ENCODE results near the gene EHBP1L1. TPM values are rescaled to one million over a fixed set of nuclear protein-coding genes. Genes with fewer than 3 reads are reported as not detected.

Gene EHBP1L1
- total RNA-seq, 1 donor from 2014 or later = 31.6 TPM

GRCh38 chr11:65611758-65612603 lies 36.1 kb downstream of the EHBP1L1 start:
- H3K27me3 ChIP-seq (ENCODE audit: control insufficient read depth, insufficient read depth, low read length) = no peaks in the 10 kb centered on the region
- peaks cover 10% of the 10 kb centered on the region for H3K36me3 ChIP-seq (ENCODE audit: control insufficient read depth, insufficient read depth, low read length)
- DNase-seq (ENCODE audit: low read depth) = no peak
- FAIRE-seq = no peak
- no peak for TF ChIP-seq CTCF (IDR thresholded peaks at IDR 0.05; ENCODE audit: insufficient read depth, low read length, severe bottlenecking)
- H3K4me3 ChIP-seq (ENCODE audit: low read depth, low read length) = no peak overlapping the region

- H3K36me3 ChIP-seq (ENCODE audit: control insufficient read depth, insufficient read depth, low read length) = peaks cover 14% of the 10 kb centered on the region
- DNase-seq (ENCODE audit: low read depth) (no peak), FAIRE-seq (no peak)
- H3K4me3 ChIP-seq (ENCODE audit: low read depth, low read length) = peak overlapping the region; percentile 55
- H3K27me3 ChIP-seq (ENCODE audit: control insufficient read depth, insufficient read depth, low read length) = no peaks in the 10 kb centered on the region
- no peak for TF ChIP-seq CTCF (IDR thresholded peaks at IDR 0.05; ENCODE audit: insufficient read depth, low read length, severe bottlenecking)
Observed at GRCh38 chr11:65612691-65613090, 36.8 kb downstream of the EHBP1L1 start.

GRCh38 chr11:65613091-65613928 lies 37.5 kb downstream of the EHBP1L1 start:
- Histone ChIP-seq H3K27me3 (ENCODE audit: control insufficient read depth, insufficient read depth, low read length) (no peaks in the 10 kb centered on the region), H3K36me3 (ENCODE audit: control insufficient read depth, insufficient read depth, low read length) (peaks cover 12% of the 10 kb centered on the region), H3K4me3 (ENCODE audit: low read depth, low read length) (peak overlapping the region; percentile 55)
- no peak for TF ChIP-seq CTCF (IDR thresholded peaks at IDR 0.05; ENCODE audit: insufficient read depth, low read length, severe bottlenecking)
- no peak for FAIRE-seq
- no peak for DNase-seq (ENCODE audit: low read depth)

- no peak for TF ChIP-seq CTCF (IDR thresholded peaks at IDR 0.05; ENCODE audit: insufficient read depth, low read length, severe bottlenecking)
Observed at GRCh38 chr11:65615229-65615949, 39.5 kb downstream of the EHBP1L1 start, which contains the start of gene PCNX3. PCNX3 (plus strand) TSS chr11:65615776; CDS start chr11:65616312, 536 bp downstream.

GRCh38 chr11:65615950-65616574 lies 40.2 kb downstream of the EHBP1L1 start:
- FAIRE-seq = no peak

More at GRCh38 chr11:65615229-65615949, 39.5 kb downstream of the EHBP1L1 start, which contains the start of gene PCNX3:
- DNase-seq (ENCODE audit: low read depth) = peak; percentile 100
- FAIRE-seq = peak; percentile 99
- Histone ChIP-seq H3K27me3 (ENCODE audit: control insufficient read depth, insufficient read depth, low read length) (no peaks in the 10 kb centered on the region), H3K36me3 (ENCODE audit: control insufficient read depth, insufficient read depth, low read length) (peaks cover 28% of the 10 kb centered on the region), H3K4me3 (ENCODE audit: low read depth, low read length) (peak within 1 kb of the TSS; percentile 88)

More at GRCh38 chr11:65615950-65616574, 40.2 kb downstream of the EHBP1L1 start:
- no peak for DNase-seq (ENCODE audit: low read depth)
- H3K27me3 ChIP-seq (ENCODE audit: control insufficient read depth, insufficient read depth, low read length) = no peaks in the 10 kb centered on the region
- no peak for TF ChIP-seq CTCF (IDR thresholded peaks at IDR 0.05; ENCODE audit: insufficient read depth, low read length, severe bottlenecking)
- peaks cover 29% of the 10 kb centered on the region for H3K36me3 ChIP-seq (ENCODE audit: control insufficient read depth, insufficient read depth, low read length)
- H3K4me3 ChIP-seq (ENCODE audit: low read depth, low read length) = peak overlapping the region; percentile 88
